ENCODE measurements around the gene TENM3.

TENM3 gene

GRCh38 chr4:182827166-182827565, 584.0 kb downstream of the TENM3 start:
- H3K4me3 ChIP-seq (ENCODE audit: low read depth, low read length), result no peak overlapping the region
- no peak for TF ChIP-seq CTCF (conservative IDR thresholded peaks at IDR 0.05; ENCODE audit: low read depth, low read length)
- DNase-seq (ENCODE audit: low read depth), result no peak

- no peak overlapping the region for H3K4me3 ChIP-seq (ENCODE audit: low read depth, low read length)
- DNase-seq (ENCODE audit: low read depth), result no peak
- no peak for TF ChIP-seq CTCF (conservative IDR thresholded peaks at IDR 0.05; ENCODE audit: low read depth, low read length)
These were observed 584.8 kb downstream of the TENM3 start for GRCh38 chr4:182827954-182828353.

- no peak for DNase-seq (ENCODE audit: low read depth)
- TF ChIP-seq CTCF (conservative IDR thresholded peaks at IDR 0.05; ENCODE audit: low read depth, low read length), result no peak
- no peak overlapping the region for H3K4me3 ChIP-seq (ENCODE audit: low read depth, low read length)
These were observed 585.3 kb downstream of the TENM3 start for GRCh38 chr4:182828360-182829025.

GRCh38 chr4:182829196-182829595, 586.0 kb downstream of the TENM3 start:
- no peak overlapping the region for H3K4me3 ChIP-seq (ENCODE audit: low read depth, low read length)
- DNase-seq (ENCODE audit: low read depth), result no peak
- TF ChIP-seq CTCF (conservative IDR thresholded peaks at IDR 0.05; ENCODE audit: low read depth, low read length), result no peak

GRCh38 chr4:182831376-182831775, 588.2 kb downstream of the TENM3 start:
- TF ChIP-seq CTCF (conservative IDR thresholded peaks at IDR 0.05; ENCODE audit: low read depth, low read length), result no peak
- no peak overlapping the region for H3K4me3 ChIP-seq (ENCODE audit: low read depth, low read length)
- DNase-seq (ENCODE audit: low read depth), result no peak

GRCh38 chr4:182832352-182833120, 589.3 kb downstream of the TENM3 start:
- DNase-seq (ENCODE audit: low read depth), result no peak
- no peak for TF ChIP-seq CTCF (conservative IDR thresholded peaks at IDR 0.05; ENCODE audit: low read depth, low read length)
- no peak overlapping the region for H3K4me3 ChIP-seq (ENCODE audit: low read depth, low read length)

Data from choroid plexus epithelial cell (primary cell).